GM19455 (cell line): ENCODE data around the gene EIF5B.

Source experiments
- ATAC-seq: cut with Tn5 transposase; IDR thresholded peaks from one replicate; pipeline ENCODE4 v1.9.1; 2021; ENCODE audit not compliant: unreplicated experiment

EIF5B gene

GRCh38 chr2:99448556-99448955 lies 111.4 kb downstream of the EIF5B start:
- no peak for ATAC-seq

GRCh38 chr2:99450199-99450598 lies 113.0 kb downstream of the EIF5B start:
- no peak for ATAC-seq
